Erythroblast (primary cell): Measurements from ENCODE around the gene EIF3D.

Experiments used
- GATA1 ChIP-seq: IDR thresholded peaks from 2 replicates; pipeline ENCODE4 v1.6.1; 2011; ENCODE audit warnings: low read depth, mild to moderate bottlenecking, control low read depth, low read length, moderate library complexity
- POLR2A ChIP-seq: IDR thresholded peaks from 2 replicates; pipeline ENCODE4 v1.6.1; 2011; ENCODE audit warnings: mild to moderate bottlenecking, low read length

- TF ChIP-seq POLR2A (no peak), GATA1 (no peak)
Observed at GRCh38 chr22:36532466-36532865, 3.5 kb upstream of the EIF3D start.
